Embryonic facial prominence (tissue), 1 donor: ENCODE data around the gene KCNJ3.

ENCODE experiments used
- DNase-seq: peaks from one replicate; pipeline ENCODE4 v3.0.0-alpha.2; 2016; ENCODE audit errors: extremely low spot score

Gene KCNJ3

DNA sequence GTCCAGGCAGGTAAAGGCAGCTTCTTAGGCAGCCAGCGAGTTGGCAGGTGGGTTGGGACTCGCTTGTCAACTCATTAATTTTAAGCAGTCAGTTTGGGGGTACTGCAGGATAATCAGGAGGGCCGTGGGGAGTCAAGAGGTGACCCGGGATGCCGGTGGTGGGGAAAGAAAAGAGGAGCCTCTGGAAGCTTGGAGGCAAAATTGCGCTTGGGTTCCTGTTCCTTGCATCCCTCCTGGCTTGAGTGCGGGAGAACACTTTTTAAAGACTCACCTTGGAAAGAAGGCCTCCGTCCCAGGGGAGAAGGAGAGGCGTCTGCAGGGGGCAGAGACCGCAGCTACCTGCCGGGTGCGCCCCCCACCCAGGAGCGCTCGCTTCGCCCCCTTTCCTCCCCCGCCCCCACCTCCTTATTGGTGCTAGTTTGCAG lies at the start of gene KCNJ3:
TSS of gene KCNJ3 (plus strand) at position 400 of the 425 bp plus-strand sequence. CDS start 81 bp downstream, outside the sequence.
- no peak for DNase-seq

GRCh38 chr2:154655499-154655898 lies 43.0 kb upstream of the KCNJ3 start:
- no peak for DNase-seq

DNA sequence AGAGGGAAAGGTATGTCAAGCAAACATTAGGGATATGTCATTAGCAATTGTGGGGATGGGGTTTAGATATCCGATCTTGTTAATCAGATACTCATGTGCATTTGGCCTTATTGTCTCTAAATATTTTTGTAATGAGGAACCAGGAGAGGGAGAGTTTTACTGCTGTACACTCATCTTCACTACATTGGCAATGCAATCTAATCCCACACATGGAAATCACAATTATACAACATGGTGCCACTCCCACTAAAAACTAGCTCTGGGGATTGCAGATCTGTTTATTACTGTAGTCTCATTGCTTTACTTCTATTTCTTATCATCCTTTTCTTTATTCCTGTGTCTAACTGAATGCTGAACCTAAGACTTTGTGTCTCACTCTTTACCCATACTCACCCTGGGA lies 39.6 kb upstream of the KCNJ3 start:
- no peak for DNase-seq

- no peak for DNase-seq
Measured at GRCh38 chr2:154664248-154664647, 34.2 kb upstream of the KCNJ3 start.

DNA sequence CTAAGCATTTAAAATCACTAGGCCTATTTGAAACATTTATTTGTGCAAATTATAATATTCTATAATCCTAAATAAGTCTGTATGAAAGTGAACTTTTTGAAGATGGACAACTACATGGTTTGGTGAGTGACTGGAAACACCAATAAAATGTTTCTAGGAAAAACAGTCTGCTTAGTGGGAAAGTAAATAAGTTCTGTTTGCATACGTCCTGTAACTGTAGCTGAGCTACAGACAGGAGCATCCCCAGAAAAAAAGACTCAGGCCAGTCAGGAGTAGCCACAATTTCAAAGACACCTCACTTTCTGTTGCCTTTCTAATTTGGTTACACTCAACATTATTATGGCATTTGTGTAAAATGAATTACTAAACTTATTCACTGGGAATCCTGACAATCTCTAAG lies 28.4 kb upstream of the KCNJ3 start:
- DNase-seq = no peak

DNA sequence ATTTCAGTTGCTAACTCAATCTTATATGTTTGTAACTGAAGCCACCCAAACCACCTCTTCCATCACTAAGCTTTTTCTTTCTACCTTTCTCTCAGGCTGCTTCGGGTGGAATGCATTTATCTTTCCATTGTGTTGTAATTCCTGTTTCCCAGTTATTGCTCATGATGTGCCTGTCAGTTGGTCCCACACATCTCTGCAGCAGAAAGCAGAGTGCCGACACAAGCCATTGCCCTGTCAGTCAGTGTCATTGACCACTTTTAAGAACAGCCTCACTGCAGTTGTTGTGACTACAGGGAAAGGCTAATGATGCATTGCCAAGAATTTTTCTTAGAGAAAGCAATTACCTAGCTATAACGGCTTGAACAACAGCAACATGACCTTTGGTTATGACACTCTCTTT lies 24.8 kb upstream of the KCNJ3 start:
- DNase-seq = no peak

- DNase-seq = no peak
Measured at GRCh38 chr2:154677401-154677800, 21.1 kb upstream of the KCNJ3 start.

- no peak for DNase-seq
Measured at GRCh38 chr2:154681741-154682140, 16.8 kb upstream of the KCNJ3 start.

DNA sequence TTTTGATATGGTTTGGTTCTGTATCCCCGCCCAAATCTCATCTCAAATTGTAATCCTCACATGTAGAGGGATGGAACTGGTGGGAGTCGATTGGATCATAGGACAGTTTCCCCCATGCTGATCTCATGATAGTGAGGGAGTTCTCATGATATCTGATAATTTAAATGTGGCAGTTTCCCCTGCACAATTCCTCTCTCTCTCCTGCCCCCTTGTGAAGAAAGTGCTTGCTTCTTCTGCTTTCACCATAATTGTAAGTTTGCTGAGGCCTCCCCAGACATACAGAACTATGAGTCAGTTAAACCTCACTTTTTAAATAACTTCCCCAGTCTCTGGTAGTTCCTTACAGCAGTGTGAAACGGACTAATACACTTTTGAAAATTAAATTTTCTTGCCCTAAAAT lies 12.3 kb upstream of the KCNJ3 start:
- no peak for DNase-seq

DNA sequence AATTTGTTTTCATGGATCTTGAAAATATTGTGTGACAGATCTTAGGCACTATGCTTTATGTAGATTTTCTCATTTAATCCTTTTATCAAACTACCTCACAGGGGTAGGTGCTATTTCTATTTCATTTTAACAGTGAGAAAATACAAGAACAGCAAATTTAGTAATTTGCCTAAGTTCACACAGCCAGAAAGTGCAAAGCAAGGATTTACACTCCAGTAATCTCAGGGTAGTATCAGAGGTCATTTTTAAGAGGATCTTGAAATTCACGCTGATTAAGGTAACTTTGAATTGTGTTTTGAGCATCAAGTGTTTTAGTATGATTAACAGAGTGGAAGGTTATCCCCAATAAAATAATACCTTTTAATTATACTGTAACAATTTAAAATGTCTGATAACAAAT lies 10.1 kb upstream of the KCNJ3 start:
- DNase-seq = no peak

- no peak for DNase-seq
Measured at GRCh38 chr2:154689158-154689557, 9.3 kb upstream of the KCNJ3 start.

DNA sequence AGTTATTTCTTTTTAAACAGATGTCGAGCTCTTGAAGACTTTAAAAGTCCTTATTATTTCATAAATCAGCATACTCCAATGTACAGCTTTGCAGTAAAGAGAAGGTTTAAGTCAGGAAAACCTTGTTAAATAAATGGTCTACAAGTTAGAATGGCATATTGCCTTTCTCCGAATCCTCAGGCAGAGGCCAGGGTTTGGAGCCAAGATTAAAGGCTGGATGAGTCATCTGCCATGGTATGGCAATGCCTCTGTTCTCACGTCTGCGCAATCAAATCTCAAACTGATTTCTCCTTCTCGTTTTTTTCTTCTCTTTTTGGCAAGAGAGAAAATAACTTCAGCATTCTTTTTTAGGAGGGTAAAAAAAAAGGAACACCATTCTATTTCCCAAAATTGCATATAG lies 5.6 kb upstream of the KCNJ3 start:
- no peak for DNase-seq

DNA sequence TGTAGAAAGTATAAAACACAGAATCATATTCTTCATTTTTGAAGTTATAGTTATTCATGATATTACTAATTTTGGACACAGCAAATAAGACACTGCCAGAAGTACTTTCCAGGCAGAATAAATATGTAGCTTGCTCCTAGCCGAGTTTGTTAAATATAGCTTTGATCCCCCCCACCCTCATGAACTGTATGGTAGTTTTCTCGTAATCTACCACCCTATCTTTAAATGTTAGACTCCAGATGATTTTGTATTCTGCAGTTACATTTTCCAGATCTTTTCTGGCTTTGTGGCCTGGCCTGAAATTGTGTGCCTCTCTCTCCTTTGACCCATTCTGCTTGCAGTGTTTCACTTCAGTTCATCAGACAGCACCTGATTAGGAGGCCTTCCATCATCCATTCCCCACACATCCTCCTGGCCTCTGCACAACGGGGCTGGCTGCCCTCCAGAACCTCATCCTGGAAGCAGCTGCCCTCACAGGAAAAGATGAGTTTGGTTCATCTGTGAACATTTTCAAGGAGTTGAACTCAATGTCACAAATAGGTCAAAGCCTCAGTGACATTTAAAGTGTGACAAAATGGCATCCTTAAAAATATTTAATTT lies 4.7 kb upstream of the KCNJ3 start:
- no peak for DNase-seq

- DNase-seq = no peak
Measured at GRCh38 chr2:154694881-154695280, 3.6 kb upstream of the KCNJ3 start.

- no peak for DNase-seq
Measured at GRCh38 chr2:154696369-154696768, 2.1 kb upstream of the KCNJ3 start.

GRCh38 chr2:154696810-154697417 lies 1.6 kb upstream of the KCNJ3 start:
- DNase-seq = no peak

GRCh38 chr2:154697418-154698252 lies 860 bp upstream of the KCNJ3 start:
- no peak for DNase-seq

- no peak for DNase-seq
Measured at GRCh38 chr2:154698721-154699574, 453 bp downstream of the KCNJ3 start.

DNA sequence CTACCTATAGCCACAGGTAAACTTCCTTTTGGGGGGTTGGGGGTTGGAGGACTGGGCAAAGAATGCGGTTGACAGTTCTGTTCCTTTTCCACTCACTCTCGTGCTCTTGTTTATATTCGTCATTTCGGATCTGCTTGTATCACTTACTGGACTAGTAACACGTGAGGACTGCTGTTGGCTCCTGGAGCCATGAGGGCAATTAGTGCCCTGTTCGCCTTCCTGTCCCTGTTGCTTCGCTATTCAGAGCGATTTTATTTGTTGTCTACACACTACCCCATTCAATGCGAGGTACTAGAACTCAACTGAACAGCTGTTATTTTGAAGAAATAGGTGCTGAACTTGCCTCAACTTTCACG lies 1.1 kb downstream of the KCNJ3 start:
- no peak for DNase-seq

GRCh38 chr2:154700136-154700535 lies 1.6 kb downstream of the KCNJ3 start:
- no peak for DNase-seq

GRCh38 chr2:154704991-154705390 lies 6.5 kb downstream of the KCNJ3 start:
- no peak for DNase-seq

DNA sequence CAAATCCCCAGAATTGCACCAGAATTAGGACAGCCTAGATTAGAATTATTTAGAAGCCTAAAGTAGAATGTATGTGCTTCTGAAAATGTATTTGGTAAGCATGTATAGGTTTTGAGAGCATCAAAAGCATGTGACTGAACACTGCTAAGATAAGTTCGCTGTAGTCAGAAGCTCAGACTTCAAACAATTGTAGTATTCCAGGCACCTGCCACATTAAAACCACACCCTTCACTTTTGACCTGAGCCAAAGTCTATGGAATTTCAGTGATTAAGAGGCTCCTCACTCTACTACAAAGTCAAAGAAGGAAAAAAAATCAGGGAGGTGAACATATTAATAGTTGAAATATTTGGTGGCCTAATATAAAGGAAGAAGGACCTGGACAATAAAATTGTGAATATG lies 8.2 kb downstream of the KCNJ3 start:
- no peak for DNase-seq
